Activated CD4-positive, CD25-positive, alpha-beta regulatory T cell (primary cell): Measurements from ENCODE around the gene ATXN7L1.

Experiments used
- DNase-seq, 4 experiments: peaks; one replicate each; lab custom pipeline; 2025; lab: John Stamatoyannopoulos, UW

Gene ATXN7L1

DNA sequence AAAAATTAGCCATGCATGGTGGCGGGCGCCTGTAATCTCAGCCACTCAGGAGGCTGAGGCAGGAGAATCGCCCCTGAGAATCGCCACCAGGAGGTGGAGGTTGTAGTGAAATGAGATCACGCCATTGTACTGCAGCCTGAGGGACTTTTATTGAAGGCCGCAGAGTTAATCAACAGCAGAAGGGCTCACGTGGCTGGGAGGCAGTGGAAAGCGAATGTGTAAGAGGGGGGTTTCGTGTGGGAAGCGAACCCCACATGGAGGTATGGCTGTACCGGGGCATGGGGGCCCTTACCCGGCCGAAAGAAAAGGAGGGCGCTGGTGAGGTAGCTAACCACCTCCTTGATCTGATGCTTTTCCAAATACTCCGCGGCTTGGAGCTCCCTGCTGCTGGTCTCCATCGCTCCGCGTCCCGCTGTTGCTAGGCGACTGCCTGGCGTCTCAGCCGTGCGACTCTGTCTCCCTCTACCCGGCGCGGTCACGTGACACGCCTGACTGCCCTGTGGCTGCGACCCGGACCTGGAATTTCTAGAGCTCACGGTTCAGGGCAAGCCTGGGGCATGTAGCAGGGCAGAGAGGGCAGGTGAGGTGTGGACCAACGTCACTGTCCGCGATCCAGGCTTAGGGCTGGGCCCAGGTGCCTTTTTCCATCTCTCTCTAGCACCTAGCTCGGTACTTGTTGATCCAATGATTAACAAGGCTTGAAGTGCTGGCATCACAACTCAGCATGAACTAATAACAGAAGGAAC lies 295.2 kb downstream of the ATXN7L1 start, which contains the start of gene EFCAB10:
EFCAB10 (minus strand) TSS at position 428 of the 746 bp plus-strand sequence; CDS start at position 398, 30 bp downstream.
- peak in 2 of 4 experiments; percentile 8 to 12 for DNase-seq

DNA sequence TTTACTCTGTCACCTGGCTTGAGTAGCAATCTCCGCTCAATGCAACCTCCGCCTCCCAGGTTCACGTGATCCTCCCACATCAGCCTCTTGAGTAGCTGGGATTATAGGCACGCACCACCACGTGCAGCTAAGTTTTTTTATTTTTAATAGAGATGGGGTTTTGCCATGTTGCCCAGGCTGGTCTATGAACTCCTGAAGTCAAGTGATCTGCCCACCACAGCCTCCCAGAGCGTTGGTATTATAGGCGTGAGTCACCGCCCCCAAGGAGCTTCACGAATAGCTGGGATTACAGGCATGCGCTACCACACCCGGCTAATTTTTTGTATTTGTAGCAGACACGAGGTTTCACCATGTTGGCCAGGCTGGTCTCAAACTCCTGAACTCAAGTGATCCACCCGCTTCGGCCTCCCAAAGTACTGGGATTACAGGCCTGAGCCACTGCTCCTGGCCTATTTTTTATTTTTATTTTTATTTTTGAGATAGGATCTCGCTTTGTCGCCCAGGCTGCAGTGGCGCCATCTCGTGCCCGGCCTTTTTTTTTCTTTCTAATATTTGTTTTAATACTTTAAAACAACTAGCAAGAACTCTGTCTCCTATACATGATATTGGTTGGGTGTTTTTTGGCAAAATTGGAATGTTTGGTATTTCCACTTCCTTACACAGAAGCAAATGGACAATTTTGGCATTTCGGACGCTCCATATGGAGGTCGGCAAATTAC lies 296.2 kb downstream of the ATXN7L1 start:
- no peak for DNase-seq

- no peak for DNase-seq
These were observed 297.9 kb downstream of the ATXN7L1 start for GRCh38 chr7:105578496-105578895.

DNA sequence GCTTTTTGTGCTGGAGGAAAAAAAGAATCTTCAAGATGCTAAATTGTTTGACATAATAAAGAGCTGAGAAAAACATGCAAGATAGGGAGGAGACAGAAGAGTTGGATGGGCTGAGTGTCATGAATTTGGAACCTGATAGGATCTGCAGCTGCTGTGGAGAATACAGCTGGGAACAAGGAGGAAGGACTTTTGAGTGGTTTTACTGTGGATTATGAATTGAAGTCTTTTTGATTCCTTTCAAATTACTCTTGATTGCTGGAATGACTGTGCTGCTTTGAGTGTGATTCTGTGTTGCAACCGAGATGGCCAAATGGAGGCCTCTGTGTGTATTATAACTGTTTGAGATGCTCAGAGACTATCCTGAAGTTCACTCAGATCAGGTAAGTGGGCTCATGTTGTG lies 299.1 kb downstream of the ATXN7L1 start:
- no peak for DNase-seq

DNA sequence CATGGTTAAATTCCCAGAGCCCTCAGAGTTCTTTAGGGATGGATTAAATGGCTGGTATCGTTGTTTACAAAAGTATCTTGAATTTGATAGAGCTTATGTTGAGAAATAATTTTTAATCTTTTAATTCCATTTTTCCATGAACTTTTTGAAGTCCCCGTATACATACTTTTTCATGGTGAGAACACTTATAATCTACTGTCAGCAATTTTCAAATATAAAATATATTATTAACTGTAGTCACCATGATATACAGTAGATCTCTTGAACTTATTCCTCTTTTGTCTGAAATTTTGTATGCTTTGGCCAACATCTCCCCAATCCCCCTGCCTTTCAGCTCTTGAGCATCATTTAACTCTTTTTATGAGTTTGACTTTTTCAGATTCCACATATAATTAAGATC lies 304.5 kb downstream of the ATXN7L1 start:
- DNase-seq: no peak

DNA sequence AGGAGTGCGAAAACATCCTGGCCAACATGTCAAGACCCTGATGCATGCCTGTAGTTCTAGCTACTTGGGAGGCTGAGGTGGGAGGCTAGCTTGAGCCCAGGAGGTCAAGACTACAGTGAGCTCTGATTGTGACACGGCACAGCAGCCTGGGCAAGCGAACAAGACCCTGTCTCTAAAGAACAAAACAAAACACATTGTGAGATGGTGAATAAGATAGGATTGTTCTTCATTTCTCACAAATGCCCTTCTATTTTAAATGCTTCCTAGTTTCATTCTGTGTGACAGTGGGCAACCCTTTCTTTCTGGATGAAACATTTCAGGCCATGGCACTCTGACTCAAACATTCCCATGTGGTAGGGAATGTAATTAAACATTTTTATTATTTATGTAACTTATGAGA lies 308.6 kb downstream of the ATXN7L1 start:
- no peak for DNase-seq

GRCh38 chr7:105567024-105567423 lies 309.4 kb downstream of the ATXN7L1 start:
- no peak for DNase-seq

- DNase-seq: no peak
These were observed 311.2 kb downstream of the ATXN7L1 start for GRCh38 chr7:105565190-105565589.

- no peak for DNase-seq
These were observed 316.5 kb downstream of the ATXN7L1 start for GRCh38 chr7:105559926-105560325.
